COR-L47 (cell line): ENCODE results near the gene PLA2R1.

Experiments
- DNase-seq: peaks from one replicate; lab custom pipeline; 2025; lab: John Stamatoyannopoulos, UW

The PLA2R1 gene

DNA sequence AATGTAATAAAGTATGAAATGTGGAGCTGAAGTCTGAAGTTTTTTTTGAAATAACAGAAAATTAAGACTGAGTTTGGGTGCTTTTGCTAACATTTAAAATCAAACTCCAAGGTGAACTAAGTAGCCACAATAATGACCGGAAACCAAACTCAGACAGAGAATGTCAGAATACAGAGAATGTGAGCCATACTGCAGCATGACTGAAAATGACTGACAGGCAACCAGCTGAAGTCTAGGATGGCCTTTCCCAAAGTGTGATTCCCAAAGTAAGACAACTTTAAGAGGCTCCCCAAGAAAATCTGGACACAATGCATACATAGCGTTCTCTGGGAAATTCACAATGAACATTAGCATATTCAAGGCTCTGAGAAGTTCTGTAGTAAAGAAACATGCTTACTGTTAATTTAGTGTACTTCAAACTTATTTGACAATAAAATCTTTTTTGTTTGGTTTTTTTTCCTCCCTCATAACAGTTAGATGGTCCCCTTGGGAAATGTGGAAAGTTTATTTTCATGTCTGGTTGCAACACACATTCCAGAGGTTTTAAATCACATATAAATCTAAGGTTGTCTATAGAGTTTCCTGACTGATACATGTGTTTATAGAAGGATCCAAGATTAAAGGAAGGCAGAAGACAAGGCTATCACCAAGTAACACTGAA lies 28.6 kb downstream of the PLA2R1 start:
- no peak for DNase-seq

DNA sequence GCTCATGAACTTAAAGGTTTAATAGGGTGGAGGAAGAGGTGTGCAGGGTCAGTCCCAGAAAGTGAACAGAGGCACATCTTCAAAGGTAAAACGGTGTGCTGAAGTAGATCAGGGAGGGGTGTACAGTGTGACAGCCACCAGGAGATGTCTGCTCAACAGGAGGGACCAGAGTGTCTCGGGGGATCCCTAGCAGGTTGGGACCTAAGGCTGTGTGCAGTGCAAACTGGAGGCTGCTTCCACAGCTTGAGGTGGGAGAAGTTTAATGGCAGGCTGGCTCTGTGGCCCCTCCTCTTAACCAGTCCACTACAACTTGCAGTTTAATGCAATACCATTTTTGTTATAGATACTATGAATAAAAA lies 33.2 kb downstream of the PLA2R1 start:
- DNase-seq: no peak

DNA sequence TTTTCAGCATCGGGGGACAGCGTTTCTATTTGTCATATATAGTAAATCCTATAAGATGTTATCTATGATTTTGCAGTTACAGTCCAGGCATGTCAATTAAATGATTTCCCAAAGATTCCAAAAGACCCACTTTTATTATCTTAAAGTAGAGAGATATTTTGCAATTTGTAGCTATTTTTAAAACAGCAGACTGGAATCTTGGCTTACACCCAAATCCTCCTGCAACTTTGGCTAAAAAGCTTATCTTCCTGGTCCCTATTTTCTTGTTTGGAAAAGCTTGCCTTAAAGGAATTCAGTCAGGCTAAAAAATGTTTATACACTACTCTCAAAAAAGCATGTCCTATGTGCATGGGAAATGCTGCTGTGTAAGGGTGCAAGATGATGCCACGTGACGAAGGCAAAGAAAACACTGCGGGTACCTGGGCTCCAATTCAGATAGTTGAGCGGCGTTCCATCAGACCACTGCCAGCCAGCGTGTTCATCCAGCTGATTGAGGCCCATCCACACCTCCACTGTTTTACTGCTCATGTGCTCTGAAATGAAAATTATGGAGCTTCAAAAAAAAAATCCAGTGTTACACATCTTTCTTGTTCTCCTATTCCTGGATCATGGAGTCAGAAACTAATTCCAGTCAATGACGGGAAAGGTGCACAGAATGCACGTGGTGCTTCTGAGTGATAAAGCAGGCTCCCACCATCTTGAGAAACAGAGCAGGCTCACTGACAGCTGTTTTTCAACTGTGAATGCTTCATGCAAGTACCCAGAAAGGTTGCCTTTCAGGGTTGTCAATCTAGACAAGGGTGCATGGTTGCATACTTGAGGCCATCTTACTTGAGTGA lies 33.8 kb downstream of the PLA2R1 start:
- DNase-seq: no peak

DNA sequence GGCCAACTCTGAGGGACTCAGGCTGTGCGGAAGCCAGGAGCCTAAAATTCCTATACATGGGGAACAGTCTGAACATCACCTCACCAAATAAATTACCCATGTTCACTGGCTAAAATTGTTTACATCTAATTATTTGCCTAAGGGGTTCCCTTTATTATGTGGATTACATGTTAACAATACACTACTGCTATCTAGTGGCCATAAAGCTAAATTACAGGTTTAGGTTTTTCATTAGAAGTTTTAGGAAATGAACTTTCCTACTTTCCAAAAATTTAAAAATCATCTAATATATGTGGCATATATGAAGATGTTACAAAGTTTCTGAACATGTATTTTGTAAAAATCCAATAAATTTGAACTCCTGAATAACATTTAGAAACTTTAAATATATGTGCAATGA lies 40.3 kb downstream of the PLA2R1 start:
- DNase-seq: no peak

DNA sequence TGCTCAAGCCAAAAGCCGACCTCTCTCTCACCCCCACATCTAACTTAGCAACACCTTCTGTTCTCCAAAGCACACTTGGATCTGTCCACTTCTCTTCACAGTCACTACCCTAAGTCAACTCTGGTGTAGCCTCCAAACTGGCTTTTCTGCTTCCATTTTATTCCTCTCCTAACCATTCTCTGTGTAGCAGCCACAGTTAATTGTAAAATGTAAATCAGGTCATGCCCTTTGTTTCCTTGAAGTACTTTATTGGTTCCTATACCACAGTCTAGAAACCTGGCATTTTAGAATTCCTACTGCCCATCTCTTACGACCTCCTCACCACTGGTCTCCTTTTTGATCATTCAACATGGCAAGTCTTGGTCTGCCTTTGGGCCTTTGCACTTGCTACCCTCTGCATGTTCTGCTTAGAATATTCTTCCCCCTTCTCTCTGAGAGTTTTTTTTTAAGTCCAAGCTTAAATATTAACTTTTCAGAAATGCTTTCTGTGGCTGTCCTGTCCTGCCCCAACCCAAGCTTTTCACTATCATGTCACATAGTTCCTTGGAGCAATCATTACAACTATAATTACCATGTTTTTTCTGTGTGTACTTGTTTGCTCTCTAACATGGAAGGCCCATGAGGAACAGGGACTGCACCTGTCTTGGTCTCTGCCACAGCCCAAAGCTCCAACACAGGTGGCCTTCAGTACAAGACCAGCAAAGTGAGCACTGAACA lies 42.9 kb downstream of the PLA2R1 start:
- DNase-seq: no peak

DNA sequence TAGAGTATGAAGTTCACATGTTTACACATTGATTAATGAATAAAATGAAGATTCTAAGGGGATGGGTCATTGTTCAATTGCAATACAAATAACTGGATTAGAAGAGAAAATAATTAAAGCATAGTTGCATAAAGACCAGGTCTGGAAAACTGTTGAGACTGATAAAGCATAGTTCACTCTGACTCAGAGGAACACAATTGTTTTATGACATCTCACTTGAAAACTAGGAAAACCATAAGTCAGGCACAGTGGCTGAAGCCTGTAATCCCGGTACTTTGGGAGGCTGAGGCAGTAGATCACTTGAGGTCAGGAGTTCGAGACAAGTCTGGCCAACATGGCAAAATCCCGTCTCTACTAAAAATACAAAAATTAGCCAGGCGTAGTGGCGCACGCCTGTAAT lies 46.7 kb downstream of the PLA2R1 start:
- DNase-seq: no peak

DNA sequence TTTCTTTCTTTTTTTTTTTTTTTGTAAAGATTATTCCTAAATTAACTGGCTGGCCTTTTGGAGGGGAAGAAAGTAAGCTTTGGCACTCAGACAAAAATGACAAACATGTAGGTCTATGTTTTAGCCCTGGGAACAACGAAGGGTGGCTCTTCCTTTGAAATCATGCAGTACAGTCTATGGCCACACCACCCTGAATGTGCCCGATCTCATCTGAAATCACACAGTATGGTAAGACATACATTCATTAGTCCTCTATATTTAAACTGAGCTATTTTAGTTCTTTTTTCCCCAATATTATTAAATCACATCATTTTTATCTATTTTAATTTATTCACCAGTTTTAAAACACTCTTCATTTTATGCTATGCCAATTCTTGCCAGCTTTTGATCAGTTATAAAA lies 48.2 kb downstream of the PLA2R1 start:
- no peak for DNase-seq

DNA sequence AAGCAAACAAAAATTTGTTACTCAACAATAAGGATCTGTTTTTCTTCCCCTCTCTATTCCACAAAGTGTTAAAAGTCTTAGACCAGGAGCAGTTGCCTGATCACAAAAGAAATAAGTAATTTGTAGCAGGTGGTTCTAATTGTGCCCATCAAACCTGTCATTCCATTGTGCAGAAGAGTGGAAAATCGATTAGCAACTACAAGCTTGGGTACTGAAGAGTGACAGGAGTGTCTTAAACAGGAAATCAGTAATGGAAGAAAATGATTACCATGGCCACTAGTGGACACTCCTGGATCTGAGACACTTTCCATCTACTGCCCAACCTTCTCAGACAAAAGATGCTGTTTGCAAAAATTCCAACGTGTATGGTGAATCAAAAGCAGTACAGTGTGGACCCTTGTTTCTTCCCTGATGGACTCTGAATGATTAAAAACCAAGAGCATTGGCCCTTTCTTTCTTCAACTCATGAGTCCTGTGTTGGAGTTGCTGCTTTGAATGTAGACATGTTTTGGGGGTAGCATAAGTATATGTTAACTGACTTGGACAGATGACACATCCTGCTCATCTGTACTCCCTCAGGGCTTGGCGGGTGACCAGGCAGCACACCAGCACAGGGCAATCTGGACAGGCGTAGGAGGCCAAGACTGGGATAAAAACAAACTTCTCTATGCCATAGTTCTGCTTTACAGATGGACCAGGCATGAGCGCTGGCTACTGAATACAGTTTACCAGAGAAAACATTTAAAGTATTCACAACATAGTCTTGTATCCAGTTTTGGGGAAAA lies 51.9 kb downstream of the PLA2R1 start:
- peak; percentile 11 for DNase-seq

DNA sequence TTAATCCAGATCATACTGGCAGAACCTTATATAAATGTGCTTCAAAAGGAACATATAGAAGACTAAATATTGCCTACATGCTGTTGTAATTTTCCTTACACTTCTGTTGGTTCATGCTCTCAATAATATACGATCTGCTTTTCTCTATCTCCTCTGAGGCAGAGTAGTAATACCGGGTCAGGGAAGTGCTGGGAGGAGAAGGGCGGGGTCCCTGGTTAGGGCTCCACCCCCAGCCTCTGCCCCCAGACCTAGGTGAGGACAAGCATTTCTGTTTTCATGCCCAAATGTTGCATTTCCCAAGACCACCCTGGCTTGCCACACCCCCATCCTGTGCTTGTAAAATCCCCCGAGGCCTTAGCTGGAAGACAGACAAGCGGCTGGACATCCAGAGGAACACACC lies 55.3 kb downstream of the PLA2R1 start:
- no peak for DNase-seq

DNA sequence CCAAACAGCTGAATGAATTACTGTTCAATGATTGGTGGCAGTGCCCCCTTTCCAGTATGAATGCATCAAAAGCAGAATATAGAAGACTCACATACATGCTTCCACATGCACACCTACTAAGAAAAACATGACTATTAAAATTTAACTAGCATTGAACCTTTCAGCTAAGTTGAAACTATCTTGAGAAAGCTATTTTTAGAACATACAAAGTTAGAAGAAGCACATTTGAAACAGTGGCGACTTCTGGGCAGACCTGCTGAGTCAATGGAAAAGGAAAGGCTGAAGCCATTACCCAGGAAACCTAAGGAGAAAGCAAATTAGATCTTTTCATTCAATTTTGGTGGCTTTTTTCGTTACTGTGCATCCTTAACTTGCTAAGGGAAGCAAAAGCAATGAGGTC lies 55.9 kb downstream of the PLA2R1 start:
- DNase-seq: no peak

DNA sequence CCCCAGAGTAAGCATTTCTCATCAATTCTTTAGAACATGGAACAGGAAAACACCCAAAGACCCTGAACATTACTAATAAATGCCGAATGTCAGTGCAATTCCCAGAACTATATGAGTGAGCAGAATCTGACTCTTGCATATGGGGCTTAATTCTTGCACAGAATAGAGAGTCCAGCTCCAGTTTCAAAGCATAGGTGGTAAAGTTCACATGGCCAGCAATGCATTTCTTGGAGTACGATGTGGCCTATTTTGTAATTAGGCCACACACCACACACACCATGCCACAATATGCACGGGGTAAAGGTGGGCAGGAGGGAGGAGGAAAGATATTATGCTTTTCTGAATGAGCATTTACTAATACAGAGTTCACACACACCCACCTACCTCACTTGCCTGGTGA lies 56.5 kb downstream of the PLA2R1 start:
- no peak for DNase-seq

DNA sequence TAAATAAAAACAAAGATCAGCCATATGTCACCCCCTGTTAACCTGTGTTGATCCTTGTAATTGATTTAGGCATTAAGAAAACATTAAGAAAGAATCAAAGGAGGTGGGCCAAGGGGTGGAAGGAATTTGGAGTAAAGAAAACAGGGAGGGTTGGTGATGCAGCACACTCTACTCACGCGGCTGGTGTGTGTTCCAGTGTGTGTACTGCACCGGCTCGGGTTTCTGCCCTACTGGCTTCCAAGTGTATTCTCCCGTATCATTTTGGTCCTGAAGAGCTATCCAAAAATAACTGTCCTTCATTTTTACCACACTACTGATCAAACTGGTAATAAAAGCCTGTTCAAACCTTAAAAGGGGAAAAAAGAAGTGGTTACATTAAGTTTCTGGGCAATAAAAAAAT lies 56.9 kb downstream of the PLA2R1 start:
- DNase-seq: no peak

DNA sequence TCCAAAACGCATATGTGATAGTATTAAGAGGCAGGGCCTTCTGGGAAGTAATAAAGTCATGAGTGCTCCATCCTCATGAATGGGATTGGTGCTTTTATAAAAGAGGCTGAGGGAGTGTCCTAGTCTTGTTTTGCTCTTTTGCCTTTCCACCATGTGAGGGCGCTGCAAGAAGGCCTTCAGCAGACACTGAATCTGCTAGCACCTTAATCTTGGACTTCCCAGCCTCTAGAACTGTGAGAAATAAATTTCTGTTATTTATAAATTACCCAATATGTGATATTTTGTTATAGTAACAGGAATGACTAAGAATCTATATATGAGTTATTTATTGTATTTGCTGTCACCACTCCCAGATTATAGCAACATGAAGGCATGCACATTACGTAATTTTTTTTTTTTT lies 63.5 kb downstream of the PLA2R1 start:
- DNase-seq: no peak

DNA sequence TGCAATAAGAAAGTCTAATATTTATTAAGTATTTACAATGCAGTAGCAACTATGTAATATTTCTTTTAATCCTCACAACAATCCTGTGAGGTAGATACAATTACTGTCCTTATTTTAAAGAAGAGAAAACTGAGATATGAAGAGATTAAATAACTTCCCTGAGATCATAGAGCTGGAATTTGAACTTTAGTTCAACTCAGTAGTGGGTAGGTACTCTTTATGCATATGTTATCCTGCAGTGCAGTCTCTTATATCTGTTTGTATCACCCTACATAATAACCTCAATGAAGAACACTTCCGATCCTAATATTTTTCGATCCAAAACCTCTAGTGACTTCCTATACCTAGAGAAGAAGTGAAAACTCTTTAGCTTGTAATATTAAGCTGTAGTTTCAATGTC lies 64.2 kb downstream of the PLA2R1 start:
- DNase-seq: no peak

DNA sequence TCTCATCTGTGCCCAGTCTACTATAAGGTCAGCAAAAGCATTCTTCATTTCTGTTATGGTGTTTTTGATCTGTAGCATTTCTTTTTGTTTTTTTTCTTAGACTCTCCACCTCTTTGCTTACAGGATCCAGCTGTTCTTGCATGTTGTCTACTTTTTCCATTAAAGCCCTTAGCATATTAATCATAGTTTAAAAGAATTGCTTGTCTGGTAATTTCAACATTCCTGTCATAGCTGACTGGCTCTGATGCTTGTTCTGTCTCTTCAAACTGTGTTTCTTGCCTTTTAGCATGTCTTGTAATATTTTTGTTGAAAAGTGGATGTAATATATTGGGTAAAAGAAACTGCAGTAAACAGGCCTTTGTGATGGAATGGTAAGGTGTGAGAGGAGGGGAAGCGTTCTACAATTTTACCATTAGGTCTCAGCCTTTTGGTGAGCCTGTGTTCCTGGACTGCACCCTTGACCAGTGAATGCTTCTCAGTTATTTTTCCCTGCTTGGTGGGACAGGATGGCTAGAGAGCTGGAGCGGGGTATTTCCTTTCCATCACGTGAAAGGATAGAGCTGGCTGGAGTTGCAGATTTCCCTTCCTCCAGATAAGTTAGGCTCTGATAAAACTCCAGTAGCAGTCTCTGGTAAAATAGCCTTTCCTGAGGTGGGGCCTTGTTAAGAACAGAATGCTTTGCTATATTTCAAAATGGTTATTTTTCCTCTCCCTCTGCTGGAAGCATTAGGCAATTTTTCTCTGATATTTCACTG lies 65.4 kb downstream of the PLA2R1 start:
- DNase-seq: no peak

DNA sequence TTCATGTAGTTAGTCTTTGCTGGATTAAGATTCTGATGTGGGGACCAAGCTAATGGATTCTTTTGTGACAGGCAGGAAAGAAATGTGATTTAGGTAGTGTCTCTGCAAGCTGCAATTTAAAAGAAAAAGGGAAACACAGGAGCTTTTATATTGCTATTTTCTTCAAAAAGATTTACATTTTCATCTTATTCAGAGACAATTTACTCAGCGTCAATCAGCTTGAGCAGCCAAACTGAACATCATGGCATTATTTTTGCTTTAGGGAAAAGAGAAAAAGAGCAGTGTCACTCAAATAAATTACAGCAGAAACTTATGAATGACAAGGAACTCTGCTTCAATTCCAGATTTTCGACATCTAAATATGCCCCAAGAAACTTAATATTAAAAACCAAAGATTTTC lies 67.4 kb downstream of the PLA2R1 start:
- no peak for DNase-seq

DNA sequence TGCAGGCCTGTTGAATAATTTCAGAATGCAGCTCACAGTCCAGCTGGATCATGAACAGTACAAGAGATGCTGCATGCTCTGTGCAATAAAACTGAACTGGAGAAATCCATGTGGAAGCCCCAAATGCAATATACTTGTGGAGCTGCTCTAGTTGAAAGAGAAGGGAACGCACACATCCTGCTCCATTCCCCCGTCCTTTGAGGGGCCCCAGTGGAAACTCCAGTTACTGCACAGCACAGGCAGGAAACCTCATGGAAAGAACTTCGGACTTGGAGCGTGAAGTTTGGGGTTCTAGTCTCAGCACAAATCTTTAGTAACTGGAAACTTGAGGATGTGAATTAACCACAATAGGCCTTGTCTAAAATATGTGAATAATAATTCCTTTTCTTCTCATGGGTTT lies 73.2 kb downstream of the PLA2R1 start:
- no peak for DNase-seq

DNA sequence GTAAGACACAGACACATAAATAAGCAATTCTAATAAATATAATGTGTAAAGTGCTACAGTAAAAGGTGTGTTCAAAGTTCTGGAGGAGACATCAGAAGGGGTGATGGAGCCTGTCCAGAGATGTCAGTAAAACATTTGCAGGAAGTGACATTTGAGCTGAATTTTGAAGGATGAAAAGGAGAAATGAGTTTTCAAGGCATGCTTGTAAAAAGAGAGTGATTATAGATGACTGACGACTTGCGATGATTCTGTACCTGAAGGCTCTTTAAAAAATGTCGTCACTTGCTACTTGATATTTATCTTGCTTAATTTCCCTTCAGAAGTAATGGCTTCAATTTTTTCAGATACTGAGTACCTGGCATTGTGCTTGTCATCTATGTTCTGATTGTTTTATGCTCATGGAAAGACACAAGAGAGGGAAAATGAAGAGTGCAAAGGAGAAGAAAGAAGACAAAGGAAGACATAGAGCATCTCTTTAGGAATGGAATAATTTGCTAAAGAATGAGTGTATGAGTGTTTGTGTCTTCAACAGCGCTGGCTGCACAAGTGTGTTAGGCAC lies 73.9 kb downstream of the PLA2R1 start:
- no peak for DNase-seq

DNA sequence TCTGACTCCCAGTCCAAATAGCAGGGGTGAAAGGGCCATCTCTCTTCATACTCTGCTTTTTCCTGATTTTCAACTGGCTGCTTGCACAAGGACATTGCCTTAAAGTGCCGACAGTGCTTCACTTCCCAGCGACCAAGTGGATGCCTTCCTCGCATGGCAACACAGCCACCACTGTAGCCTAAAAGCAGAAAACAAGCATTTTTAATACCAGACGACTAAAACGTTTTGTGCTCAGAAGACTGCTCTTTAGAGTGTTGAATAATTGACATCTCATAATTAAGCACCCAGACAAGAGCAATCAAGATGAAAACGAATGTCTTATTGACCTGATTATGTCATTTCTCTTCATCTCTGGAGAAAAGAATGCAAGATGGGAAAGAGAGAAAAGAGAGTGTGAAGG lies 75.2 kb downstream of the PLA2R1 start:
- DNase-seq: no peak

DNA sequence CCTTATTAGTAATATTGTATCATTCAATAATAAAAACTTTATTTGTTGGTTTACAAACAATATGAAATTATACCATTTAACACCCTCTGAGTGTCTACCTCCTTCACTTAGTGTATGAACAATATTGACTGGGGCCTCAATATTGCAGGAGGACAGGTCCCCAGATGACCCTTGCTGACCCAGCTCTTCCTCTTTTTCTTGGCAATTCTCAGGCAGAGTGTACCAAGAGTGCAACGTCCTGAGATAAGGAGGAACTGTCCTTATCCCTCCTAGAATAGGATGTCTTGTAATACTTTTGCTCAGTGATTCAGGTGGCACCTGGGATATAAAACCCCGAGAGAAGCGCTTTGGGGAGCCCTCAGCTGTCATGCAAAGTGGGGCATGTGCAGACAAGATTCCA lies 76.8 kb downstream of the PLA2R1 start:
- no peak for DNase-seq

DNA sequence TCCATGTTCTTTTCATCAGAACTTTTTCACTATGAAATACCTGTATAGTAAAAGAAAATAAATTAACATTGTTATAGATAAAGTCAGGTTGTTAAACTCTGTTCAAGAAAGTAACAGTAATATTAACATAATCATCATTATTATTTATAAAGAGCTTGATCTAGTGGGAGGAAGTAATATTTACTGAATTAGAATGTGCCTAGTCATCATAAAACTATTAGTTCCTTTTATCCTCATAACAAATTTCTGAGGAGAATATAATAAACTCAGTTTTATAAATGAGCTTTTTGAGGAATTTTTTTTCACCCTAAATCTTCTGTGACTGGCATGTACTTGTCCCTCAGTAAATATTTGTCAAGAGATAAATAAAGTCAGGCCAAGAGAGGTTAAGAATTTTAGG lies 78.4 kb downstream of the PLA2R1 start:
- no peak for DNase-seq
